GM19438 (cell line): ENCODE results near the gene DISC1.
"Not testable (repeated sequence)": the region's sequence is repeated elsewhere in the genome, so short reads cannot be mapped to it uniquely, and the experiment has no call there.

Experiments used
- ATAC-seq: cut with Tn5 transposase; IDR thresholded peaks from one replicate; pipeline ENCODE4 v1.9.1; 2021; ENCODE audit warnings: low read depth; ENCODE audit not compliant: unreplicated experiment

DISC1 gene

DNA sequence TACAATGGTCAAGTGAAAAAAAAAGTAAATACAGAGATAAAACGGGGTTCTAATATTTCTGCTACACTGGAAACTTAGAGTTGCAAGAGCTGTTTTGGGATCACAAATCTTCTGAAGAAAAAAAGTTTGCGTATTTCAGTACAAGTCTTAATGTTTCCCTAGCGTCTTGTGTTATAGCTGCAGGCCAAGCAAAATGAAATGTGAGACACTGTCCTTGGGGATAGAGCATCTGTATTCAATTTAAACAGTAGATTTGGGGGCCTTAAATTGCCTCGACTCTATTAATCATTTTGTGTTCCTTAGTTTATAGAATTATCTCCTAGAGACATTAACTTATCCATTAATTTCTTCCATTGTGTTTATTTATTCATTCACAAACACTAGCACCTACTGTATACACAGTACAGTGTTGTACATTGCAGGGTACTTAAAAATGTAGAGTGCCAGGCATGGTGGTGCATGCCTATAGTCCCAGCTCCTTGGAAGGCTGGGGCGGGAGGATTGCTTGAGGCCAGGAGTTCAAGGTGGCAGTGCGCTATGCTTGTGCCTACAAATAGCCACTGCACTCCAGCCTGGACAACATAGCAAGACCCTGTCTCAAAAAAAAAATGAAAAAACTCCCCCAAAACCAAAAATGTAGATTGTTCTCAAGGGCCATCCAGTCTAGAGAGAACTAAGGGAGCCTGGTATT lies 7.9 kb downstream of the DISC1 start:
- no peak for ATAC-seq

DNA sequence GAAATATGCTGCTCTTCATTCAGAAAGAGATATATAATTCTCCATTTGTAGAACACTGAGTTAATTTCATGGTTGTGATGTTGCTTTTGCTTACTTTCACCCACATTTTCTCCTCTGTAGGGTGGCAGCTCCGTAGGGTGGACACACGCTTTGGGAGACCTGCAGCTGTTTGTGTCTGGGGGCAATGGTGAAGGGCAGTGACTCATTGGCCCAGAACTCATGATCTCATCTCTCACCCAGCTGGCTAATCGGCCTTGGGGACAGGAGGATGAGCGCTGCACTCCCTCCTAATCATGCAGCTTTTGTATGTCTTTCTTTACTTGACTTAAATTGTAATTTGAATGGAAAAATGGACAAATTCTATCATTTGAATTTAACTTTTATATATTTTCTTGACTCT lies 9.6 kb downstream of the DISC1 start:
- ATAC-seq, result no peak

DNA sequence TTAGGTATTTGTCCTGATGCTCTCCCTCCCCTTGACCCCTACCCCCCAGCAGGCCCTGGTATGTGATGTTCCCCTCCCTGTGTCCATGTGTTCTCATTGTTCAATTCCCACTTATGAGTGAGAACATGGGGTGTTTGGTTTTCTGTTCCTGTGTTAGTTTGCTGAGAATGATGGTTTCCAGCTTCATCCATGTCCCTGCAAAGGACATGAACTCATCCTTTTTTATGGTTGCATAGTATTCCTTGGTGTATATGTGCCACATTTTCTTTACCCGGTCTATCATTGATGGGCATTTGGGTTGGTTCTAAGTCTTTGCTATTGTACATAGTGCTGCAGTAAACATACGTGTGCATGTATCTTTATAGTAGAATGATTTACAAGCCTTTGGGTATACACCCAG lies 10.3 kb downstream of the DISC1 start:
- not testable (repeated sequence) for ATAC-seq

DNA sequence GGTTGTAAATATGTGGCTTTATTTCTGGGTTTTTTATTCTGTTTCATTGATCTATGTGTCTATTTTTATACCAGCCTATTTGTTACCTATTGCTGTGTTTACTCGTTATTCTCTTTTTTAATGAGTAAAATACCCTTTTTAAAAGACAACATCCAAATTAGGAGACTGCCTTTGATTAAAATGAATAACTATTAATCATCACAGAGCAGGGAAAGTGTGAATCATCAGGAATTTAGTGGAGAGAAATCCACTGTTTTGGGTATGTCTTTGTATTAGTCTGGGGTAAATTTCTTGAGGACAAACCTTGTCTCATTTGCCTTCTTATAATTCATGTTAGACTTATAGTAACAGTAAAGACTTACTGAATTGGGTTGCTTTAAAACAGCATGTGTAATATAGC lies 12.1 kb downstream of the DISC1 start:
- no peak for ATAC-seq

- no peak for ATAC-seq
Measured at GRCh38 chr1:231639819-231640218, 13.2 kb downstream of the DISC1 start.

GRCh38 chr1:231641444-231641843 lies 14.9 kb downstream of the DISC1 start:
- ATAC-seq, result not testable (repeated sequence)

DNA sequence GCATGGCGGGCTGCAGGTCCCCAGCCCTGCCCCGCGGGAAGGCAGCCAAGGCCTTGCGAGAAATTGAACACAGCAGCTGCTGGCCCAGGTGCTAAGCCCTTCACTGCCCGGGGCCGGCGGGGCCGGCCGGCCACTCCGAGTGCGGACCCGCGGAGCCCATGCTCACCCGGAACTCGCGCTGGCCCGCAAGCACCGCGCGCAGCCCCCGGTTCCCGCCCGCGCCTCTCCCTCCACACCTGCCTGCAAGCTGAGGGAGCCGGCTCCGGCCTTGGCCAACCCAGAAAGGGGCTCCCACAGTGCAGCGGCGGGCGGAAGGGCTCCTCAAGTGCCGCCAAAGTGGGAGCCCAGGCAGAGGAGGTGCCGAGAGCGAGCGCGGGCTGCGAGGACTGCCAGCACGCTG lies 15.5 kb downstream of the DISC1 start:
- ATAC-seq, result not testable (repeated sequence)

- ATAC-seq, result no peak
Measured at GRCh38 chr1:231642618-231643017, 16.0 kb downstream of the DISC1 start.

DNA sequence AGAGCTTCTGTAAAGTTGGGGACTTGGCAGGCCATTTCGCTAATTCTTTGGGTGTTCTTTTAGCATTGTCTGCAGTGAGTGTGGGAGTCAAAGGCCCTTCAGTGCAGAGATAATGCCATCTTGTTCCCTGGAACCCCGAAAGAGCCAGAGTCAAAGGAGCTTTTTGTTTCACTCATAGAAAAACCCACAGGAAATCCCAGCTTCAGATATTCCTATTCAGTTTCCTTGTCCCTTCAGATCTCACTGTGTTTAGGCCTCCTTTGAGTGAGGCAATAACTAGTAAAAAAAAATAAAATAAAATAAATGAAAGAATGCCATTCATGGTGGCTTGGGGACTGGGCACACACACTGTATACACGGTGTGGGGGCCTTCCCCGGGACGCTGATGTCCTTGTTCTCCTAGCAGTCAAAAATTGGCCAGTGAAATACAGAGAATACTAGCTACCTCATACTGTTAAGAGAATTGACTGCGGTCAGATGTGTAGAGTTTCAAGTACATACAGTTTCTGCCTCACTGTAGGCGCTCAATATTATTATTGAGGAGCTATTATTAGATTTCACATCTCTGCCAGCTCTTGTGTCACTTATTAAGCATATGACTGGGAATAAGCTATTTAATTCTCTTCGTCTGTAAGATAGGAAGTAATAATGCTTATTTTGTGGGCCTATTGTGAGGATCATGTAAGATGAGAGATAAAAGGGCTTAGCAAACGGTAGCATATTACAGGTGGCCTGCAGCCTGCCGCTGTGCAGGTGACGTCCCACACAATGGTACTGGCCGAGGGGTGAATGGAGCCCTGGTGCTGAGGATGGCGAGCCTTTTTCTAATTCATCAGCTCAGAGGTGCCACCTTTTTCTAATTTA lies 16.7 kb downstream of the DISC1 start:
- ATAC-seq, result no peak

DNA sequence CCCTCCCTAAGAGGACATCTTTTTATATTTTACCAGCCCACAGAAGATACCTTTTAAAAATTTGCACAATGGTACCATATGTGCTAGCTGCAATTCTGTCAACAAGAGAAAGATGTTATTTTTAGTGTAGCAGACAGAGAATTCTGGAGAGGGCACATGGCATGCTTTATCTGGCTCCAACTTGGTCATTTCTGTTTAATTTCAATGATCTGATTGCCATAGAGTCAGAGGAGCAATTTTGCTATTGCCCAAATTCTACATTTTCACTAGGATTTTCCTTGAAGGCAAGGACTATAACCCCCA lies 17.3 kb downstream of the DISC1 start:
- ATAC-seq, result no peak

DNA sequence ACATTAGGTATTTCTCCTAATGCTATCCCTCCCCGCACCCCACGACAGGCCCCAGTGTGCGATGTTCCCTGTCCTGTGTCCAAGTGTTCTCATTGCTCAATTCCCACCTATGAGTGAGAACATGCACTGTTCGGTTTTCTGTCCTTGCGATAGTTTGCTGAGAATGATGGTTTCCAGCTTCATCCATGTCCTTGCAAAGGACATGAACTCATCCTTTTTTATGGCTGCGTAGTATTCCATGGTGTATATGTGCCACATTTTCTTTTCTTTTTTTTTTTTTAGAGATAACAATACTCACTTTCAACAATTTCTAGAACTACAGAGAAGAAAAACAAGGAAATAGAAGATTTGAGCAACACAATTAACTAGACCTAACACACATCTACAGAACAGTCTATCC lies 19.0 kb downstream of the DISC1 start:
- ATAC-seq, result not testable (repeated sequence)

GRCh38 chr1:231646165-231646564 lies 19.6 kb downstream of the DISC1 start:
- ATAC-seq, result not testable (repeated sequence)

GRCh38 chr1:231651621-231652260 lies 25.2 kb downstream of the DISC1 start:
- not testable (repeated sequence) for ATAC-seq

DNA sequence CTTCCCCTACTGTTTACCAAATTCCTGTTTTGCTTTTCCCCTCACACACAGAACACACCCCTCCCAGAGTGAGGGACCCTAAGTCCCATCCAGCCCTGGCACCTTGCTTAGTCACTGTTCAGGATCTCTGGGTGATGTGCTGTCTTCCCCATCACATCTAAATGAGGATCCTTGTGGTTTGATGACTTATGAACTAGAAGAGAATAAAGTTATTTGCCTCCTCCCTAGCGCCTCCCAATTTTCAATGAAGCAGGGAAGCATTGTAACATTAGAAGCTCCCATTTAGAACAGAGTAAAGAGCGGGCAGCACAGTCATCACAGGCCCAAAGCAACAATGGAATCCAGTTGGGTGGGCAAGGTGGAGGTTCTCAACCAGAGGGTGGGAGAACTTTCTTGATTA lies 27.0 kb downstream of the DISC1 start:
- no peak for ATAC-seq

GRCh38 chr1:231656741-231657140 lies 30.2 kb downstream of the DISC1 start:
- no peak for ATAC-seq

GRCh38 chr1:231658223-231658622 lies 31.6 kb downstream of the DISC1 start:
- not testable (repeated sequence) for ATAC-seq

DNA sequence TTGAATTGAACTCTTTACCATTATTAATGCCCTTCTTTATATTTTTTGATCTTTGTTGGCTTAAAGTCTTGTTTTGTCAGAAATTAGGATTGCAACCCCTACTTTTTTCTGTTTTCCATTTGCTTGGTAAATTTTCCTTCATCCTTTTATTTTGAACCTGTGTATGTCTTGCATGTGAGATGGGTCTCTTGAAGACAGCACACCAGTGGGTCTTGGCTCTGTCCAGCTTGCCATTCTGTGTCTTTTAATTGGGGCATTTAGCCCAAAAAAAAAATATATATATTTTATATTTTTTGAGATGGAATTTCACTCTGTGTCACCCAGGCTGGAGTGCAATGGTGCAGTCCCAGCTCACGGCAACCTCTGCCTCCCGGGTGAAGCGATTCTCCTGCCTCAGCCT lies 33.6 kb downstream of the DISC1 start:
- ATAC-seq, result no peak

DNA sequence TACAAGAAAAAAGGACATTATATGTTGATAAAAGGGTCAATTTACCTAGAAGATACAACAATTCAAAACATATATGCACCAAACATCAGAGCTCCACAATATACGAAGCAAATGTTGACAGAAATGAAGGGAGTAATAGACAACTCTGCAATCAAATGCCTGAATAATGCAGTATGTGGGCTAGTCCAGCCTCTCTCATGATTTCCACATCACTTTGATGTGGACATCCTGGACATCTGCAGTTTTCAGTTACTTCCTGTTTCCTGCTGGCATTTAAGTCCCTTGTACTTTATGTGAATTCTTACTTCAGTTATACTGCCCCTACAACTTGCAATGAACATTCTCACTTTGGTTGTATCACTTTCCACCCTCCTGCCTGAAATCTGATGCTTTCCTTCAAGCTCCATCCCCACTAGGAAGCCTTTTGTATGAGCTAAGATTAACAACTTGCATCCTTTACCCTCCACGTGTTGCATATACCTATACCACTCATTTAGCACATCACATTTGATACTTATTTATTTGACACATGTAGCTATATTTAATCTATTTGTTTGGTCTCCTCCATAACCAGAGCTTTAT lies 36.7 kb downstream of the DISC1 start:
- ATAC-seq, result no peak

DNA sequence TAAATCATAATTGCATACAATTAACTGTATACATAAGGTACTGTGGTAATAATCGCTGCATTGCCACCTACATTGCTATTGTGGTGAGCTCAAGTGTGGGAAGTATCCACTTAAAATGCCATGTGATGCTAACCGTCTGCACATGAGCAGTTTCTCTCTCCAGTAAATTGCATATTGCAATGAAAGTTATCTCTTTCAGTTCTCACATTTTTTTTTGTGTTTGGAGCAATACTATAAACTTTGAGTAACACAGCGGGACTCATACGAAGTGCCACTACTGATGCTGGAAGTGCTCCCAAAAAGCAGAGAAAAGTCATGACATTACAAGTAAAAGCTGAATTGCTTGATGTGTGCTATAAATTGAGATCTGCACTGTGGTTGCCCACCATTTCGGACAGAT lies 38.5 kb downstream of the DISC1 start:
- ATAC-seq, result no peak

DNA sequence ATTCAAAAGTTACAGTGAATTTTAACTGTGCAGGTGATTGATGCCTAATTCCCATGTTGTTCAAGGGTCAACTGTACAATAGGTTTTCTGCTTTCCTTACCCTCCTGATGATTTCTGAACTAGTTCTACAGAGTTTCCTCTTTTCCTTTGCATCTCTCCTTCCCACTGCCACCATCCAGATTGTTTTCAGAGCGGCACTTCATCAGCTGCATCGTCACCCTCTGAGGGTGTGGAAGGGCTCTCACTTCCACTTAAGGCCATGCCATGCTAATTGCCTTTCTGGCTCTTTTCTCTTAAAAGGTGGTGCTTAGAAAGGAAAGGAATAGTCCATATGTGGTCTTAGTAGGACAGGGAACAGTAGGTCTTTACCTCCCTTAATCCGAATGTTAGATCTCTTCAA lies 39.1 kb downstream of the DISC1 start:
- no peak for ATAC-seq

DNA sequence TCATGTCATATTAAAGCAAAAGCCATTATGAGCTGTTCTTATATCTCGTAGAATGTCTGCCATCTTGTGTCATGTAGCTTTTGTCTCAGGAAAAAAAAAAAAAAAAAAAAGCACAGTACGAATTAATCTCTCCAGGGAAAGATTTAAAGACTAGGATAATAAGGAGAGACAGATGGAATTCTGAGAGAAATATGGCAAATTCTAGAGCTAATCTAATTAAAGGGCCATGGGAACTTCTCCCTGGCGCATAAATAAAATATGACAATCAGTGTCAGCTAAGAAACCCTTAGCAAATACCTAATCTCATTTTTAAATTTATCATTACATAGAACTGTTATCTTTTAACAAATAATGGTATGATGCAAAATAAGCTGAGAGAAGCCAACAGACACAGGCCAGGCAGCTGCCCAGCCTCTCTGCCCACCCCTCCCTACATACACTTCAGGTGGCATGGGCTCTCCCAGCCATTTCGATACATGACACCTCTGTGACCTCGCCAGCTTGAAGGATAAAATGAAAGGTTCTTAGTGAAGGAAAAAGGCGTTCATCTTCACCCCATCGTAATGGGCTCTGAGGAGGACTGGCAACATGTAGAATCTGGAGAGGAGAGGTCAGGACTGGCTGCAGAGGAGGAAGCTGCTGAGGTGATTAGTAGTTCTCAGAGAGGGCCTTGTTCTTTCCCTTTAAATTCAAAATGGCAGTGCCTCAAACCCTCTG lies 39.8 kb downstream of the DISC1 start:
- no peak for ATAC-seq
